Tibial nerve (tissue), 4 donors: ENCODE data around the gene GYG2.

Experiments
- CTCF ChIP-seq, 5 experiments: fragments of 200-600 bp in 3 of 5; fragments of 450-650 bp in 2 of 5; sonication (generic) in 3 of 5; IDR thresholded peaks; one replicate each; pipeline ENCODE4 v1.5.1; 2016 to 2019; ENCODE audit warnings: antibody characterized with exemption in 5 of 5, mild to moderate bottlenecking in 3 of 5, moderate library complexity in 2 of 5
- EP300 ChIP-seq, 2 donors: sonication (generic); formaldehyde crosslinking; IDR thresholded peaks; one replicate each; pipeline ENCODE4 v1.6.1; 2017; ENCODE audit warnings: antibody characterized with exemption in 2 of 2, mild to moderate bottlenecking in 1 of 2
- POLR2A ChIP-seq, 2 donors: fragments of 450-650 bp; IDR thresholded peaks; one replicate each; pipeline ENCODE4 v1.6.1; 2017; ENCODE audit warnings: antibody characterized with exemption in 2 of 2, mild to moderate bottlenecking in 2 of 2, moderate library complexity in 2 of 2

GRCh38 chrX:2781698-2782097 lies 47.0 kb upstream of the GYG2 start:
- TF ChIP-seq POLR2A (IDR thresholded peaks at IDR 0.05) (no peak), EP300 (IDR thresholded peaks at IDR 0.05) (no peak), CTCF (IDR thresholded peaks at IDR 0.05) (no peak)
